OCI-LY1 (cell line): ENCODE data around the gene COL9A2.

Experiments used
- CTCF ChIP-seq: fragments of 200-600 bp; sonication (generic), shearing (Covaris generic); IDR thresholded peaks from 2 replicates; pipeline ENCODE4 v1.5.1; 2017; ENCODE audit warnings: mild to moderate bottlenecking, antibody characterized with exemption, low read length, moderate library complexity, mixed read lengths
- EZH2 ChIP-seq: fragments of 200-600 bp; sonication (generic), shearing (Covaris generic); IDR thresholded peaks from 2 replicates; pipeline ENCODE4 v1.8.0; 2017; ENCODE audit warnings: borderline replicate concordance, mixed run types, mild to moderate bottlenecking, antibody characterized with exemption, low read length, moderate library complexity, mixed read lengths

- TF ChIP-seq CTCF (no peak), EZH2 (no peak)
These were observed 16.9 kb downstream of the COL9A2 start for GRCh38 chr1:40300249-40300567.
